Mucosa of stomach (tissue), 1 donor: ENCODE results near the gene UBQLN1.
"Not testable (repeated sequence)": the region's sequence is repeated elsewhere in the genome, so short reads cannot be mapped to it uniquely, and the experiment has no call there.

ENCODE experiments used
- H3K27me3 ChIP-seq: one replicate; pipeline ENCODE4 v1.7.0; 2013; ENCODE audit warnings: mild to moderate bottlenecking, low read length; ENCODE audit not compliant: control insufficient read depth, insufficient read depth
- H3K36me3 ChIP-seq: one replicate; pipeline ENCODE4 v1.7.0; 2013; ENCODE audit warnings: low read length; ENCODE audit not compliant: control insufficient read depth, insufficient read depth
- H3K4me1 ChIP-seq: one replicate; pipeline ENCODE4 v1.7.0; 2013; ENCODE audit warnings: mild to moderate bottlenecking, low read length; ENCODE audit not compliant: control insufficient read depth, insufficient read depth
- H3K4me3 ChIP-seq: one replicate; pipeline ENCODE4 v1.7.0; 2013; ENCODE audit warnings: low read length
- H3K9ac ChIP-seq: one replicate; pipeline ENCODE4 v1.7.0; 2013; ENCODE audit warnings: mild to moderate bottlenecking, low read length, moderate library complexity
- H3K9me3 ChIP-seq: one replicate; pipeline ENCODE4 v1.7.0; 2013; ENCODE audit warnings: mild to moderate bottlenecking, low read length, moderate library complexity; ENCODE audit not compliant: control insufficient read depth
- donor health status: Pancreatic carcinoma.

Gene UBQLN1

DNA sequence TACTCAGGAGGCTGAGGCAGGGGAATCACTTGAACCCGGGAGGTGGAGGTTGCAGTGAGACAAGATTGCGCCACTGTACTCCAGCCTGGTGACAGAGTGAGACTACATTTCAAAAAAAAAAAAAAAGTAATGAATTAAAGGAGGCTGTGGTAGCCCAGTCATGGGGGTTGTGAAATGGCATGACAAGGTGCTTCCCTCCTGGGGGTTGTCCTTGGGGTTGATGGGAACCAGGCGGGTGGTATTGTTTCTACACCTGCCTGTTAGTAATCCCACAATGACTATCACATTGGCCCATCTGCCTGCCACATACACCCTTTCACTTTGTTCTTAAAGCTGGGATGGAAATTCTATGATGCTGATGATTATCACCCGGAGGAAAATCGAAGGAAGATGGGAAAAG is 79.2 kb downstream of the UBQLN1 start:
- H3K4me3 ChIP-seq: no peak overlapping the region
- no peak overlapping the region for H3K9ac ChIP-seq
- H3K27me3 ChIP-seq: no peaks in the 10 kb centered on the region
- no peaks in the 10 kb centered on the region for H3K36me3 ChIP-seq
- no peaks in the 10 kb centered on the region for H3K9me3 ChIP-seq
- no peaks in the 10 kb centered on the region for H3K4me1 ChIP-seq

DNA sequence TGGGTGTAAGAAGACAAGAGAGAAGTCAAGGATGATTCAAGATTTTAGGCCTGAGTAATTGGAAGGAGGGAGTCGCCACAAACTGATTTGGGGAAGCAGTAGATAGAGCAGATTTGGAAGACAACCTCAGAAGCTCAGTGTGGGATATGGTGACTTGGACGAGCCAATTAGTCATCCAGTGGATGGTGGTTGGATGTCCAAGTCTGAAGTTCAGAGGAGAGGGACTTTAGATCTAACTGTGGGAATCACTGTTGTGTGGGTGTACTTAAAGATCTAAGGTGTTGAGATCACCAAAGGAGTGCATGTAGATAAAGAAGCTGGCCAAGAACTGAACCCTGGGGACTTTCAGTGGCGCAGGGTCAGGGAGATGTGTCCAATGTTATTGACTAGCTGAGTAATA is 82.6 kb downstream of the UBQLN1 start:
- Histone ChIP-seq H3K27me3 (no peaks in the 10 kb centered on the region), H3K9me3 (no peaks in the 10 kb centered on the region), H3K4me3 (no peak overlapping the region), H3K36me3 (no peaks in the 10 kb centered on the region), H3K9ac (no peak overlapping the region), H3K4me1 (peaks cover 10% of the 10 kb centered on the region)

DNA sequence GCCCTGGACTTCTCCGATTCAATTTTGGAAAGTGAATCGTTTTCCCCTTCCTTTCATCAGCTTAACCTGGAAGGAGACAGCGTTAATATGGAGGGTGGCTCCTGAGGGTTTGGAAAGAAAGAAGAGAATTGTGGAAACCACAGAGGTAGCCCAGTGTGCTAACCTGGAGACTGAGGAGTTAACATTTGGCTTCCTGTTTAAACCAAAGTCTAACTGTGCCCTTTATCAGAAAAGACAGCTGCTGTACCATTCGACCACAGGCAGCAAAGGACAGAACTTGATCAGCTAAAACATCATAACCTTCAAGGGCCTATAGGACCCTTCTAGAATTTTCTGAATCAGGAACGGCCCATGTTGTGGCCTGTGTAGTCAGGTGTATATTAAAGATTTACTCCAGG is 84.1 kb downstream of the UBQLN1 start:
- Histone ChIP-seq H3K36me3 (no peaks in the 10 kb centered on the region), H3K4me1 (peaks cover 10% of the 10 kb centered on the region), H3K4me3 (peak overlapping the region; percentile 58), H3K9ac (peak overlapping the region; percentile 93), H3K27me3 (no peaks in the 10 kb centered on the region), H3K9me3 (no peaks in the 10 kb centered on the region)

DNA sequence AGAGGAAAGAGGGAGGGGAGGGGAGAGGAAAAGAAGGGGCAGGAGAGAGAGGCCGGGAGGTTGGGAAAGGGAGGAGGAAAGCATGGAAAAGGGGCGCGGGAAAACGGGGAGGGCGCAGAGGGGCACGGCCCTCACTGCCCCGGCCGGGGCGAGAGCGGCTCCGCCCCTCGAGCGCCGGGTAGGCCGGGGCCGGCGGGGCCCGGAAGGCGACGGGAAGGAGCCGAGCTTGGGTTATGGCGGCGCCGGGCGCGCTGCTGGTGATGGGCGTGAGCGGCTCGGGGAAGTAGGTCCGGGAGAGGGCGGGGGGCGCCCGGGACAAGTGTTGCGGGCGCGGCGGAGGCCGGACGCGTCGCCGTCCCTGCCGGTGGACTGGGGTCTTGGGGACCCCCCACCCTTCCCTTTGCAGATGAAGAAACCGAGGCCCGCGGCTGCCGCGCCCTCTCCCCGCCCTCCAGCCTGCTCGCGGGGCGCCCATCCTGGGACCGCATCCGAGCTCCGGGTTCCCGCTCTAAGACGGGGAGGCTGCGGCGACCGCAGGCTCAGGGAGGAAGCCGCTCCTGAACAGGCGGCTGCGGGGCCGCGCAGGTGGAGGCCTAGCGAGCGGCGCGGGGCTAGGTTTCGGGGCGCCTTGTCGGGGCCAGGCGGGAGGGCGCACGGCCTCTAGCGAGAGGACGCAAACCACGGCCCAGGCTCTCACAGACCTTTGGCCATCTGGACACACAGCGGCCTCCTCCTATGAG is 84.6 kb downstream of the UBQLN1 start, which contains the start of gene IDNK:
IDNK (plus strand) TSS at position 205 of the 740 bp plus-strand sequence; CDS start at position 234, 29 bp downstream.
- H3K9me3 ChIP-seq: no peaks in the 10 kb centered on the region
- peaks cover 10% of the 10 kb centered on the region for H3K4me1 ChIP-seq
- H3K9ac ChIP-seq: peak within 1 kb of the TSS; percentile 93
- H3K36me3 ChIP-seq: no peaks in the 10 kb centered on the region
- peak within 1 kb of the TSS; percentile 58 for H3K4me3 ChIP-seq
- no peaks in the 10 kb centered on the region for H3K27me3 ChIP-seq

DNA sequence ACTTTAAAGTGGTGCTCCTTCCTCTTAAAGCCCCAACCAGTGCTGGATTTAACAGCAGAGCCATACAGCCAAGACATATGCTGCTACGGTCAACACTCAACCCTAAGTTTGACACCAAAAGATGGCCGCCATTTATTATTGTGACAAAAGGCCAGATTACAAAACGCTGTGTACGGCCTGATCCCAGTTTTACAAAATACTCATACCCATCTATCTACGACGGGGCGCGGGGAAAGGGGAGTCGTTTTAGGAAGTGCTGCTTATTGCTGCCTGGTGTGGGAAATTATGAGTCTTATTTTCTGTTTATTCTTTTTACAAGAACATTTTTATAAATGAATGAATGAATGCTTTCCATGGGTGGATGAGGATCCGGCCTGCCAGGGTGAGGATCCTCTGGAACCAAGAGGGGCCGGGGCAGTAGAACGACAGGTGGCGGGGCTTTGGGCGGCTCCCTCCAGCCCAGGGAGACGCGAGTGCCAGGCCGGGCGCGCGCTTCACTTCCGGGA is 85.3 kb downstream of the UBQLN1 start:
- Histone ChIP-seq H3K27me3 (no peaks in the 10 kb centered on the region), H3K36me3 (no peaks in the 10 kb centered on the region), H3K9me3 (no peaks in the 10 kb centered on the region), H3K9ac (peak overlapping the region; percentile 93), H3K4me3 (peak overlapping the region; percentile 58), H3K4me1 (peaks cover 10% of the 10 kb centered on the region)

DNA sequence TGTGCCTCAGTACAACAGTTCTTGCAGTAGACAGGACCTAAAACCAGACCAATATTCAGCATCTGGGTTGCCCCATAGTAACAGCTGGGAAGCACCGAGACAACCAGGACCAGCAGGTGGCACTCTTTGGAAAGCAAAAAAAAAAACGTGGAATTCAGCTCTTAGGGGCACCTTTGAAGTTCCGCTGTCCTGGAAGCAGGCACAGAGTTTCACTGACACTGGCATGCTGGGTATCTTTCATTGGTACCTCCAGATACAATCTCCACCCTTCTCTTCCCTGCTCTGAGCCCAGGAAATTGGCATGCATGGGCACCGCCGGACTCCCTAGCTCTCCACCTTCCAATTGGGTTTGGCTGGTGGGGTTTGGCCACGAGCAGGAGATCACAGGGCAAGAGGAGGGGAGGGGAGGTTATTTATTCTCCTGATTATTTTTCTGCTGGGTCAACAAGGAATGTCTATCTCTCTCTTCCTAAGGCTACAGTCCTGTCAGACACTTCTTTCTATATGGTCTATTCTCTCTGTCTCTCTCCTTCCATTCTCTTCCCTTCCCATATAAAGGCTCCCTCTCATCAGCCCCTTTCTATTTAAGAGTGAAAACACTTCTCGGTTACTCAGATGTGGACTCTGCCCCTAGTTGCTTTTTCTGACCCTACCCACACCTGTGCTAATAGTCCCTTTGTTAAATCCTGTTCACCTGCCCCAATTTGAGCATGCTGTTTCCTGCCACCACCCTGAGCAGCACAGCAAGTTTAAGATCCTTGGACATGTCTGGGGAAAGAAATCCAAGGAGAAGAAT is 86.7 kb downstream of the UBQLN1 start:
- peaks cover 10% of the 10 kb centered on the region for H3K4me1 ChIP-seq
- H3K4me3 ChIP-seq: peak overlapping the region; percentile 29
- no peaks in the 10 kb centered on the region for H3K36me3 ChIP-seq
- no peaks in the 10 kb centered on the region for H3K27me3 ChIP-seq
- H3K9ac ChIP-seq: no peak overlapping the region
- no peaks in the 10 kb centered on the region for H3K9me3 ChIP-seq

DNA sequence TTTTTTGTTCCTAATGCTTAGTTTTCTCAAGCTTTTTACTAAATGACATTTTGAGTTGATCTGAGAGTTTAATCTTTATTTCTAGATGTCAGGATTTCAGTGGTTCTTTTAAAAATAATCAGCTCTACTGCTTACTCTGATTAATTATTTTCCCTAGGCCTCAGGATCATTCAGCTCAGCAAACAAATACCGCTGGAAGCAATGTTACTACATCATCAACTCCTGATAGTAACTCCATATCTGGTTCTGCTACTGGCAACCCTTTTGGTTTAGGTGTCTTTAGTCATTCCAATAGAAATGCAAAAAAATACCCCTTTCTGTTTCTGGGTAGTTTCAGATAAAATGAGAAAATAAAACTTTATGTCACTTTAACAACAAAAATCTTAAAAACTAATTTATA is 90.5 kb downstream of the UBQLN1 start:
- H3K36me3 ChIP-seq: no peaks in the 10 kb centered on the region
- H3K9me3 ChIP-seq: no peaks in the 10 kb centered on the region
- H3K9ac ChIP-seq: no peak overlapping the region
- no peak overlapping the region for H3K4me3 ChIP-seq
- peaks cover 7% of the 10 kb centered on the region for H3K4me1 ChIP-seq
- H3K27me3 ChIP-seq: no peaks in the 10 kb centered on the region

- H3K4me1 ChIP-seq, H3K9ac ChIP-seq, H3K4me3 ChIP-seq, H3K36me3 ChIP-seq, H3K9me3 ChIP-seq, H3K27me3 ChIP-seq: not testable (repeated sequence)
These were observed 94.5 kb downstream of the UBQLN1 start for GRCh38 chr9:83613298-83613697.
